Neural cell (in vitro differentiated cells): ENCODE results near the gene AKAP9. TPM values are rescaled to one million over a fixed set of nuclear protein-coding genes. Genes with fewer than 3 reads are reported as not detected.

Source experiments
- H2AFZ ChIP-seq: fragments of 200-600, 300-800 bp; sonication (generic), shearing (Covaris generic); 2 replicates; pipeline ENCODE4 v1.6.0; 2014; ENCODE audit warnings: low read depth, mild to moderate bottlenecking, antibody characterized with exemption, low read length, moderate library complexity
- H3F3A ChIP-seq: fragments of 200-600 bp; shearing (Covaris generic); 2 replicates; pipeline ENCODE4 v1.6.1; 2016; ENCODE audit warnings: mild to moderate bottlenecking, moderate library complexity, mixed read lengths, antibody characterized with exemption, low read length; ENCODE audit not compliant: insufficient read depth, poor library complexity, severe bottlenecking
- H3K27ac ChIP-seq: fragments of 200-600, 300-800 bp; sonication (generic), shearing (Covaris generic); 2 replicates; pipeline ENCODE4 v1.5.1; 2014; ENCODE audit warnings: mild to moderate bottlenecking, low read length, moderate library complexity
- H3K27me3 ChIP-seq: fragments of 300-800, 200-600 bp; sonication (generic), shearing (Covaris generic); 2 replicates; pipeline ENCODE4 v1.6.0; 2014; ENCODE audit warnings: mild to moderate bottlenecking, low read depth, low read length, moderate library complexity; ENCODE audit not compliant: insufficient read depth
- H3K36me3 ChIP-seq: fragments of 300-800, 200-600 bp; sonication (generic), shearing (Covaris generic); 2 replicates; pipeline ENCODE4 v1.5.1; 2014; ENCODE audit warnings: mild to moderate bottlenecking, antibody characterized with exemption, low read length, moderate library complexity; ENCODE audit not compliant: insufficient read depth
- H3K4me2 ChIP-seq: fragments of 300-800, 200-600 bp; sonication (generic), shearing (Covaris generic); 2 replicates; pipeline ENCODE4 v1.6.0; 2014; ENCODE audit warnings: mild to moderate bottlenecking, low read length
- H3K4me3 ChIP-seq: fragments of 300-800, 200-600 bp; sonication (generic), shearing (Covaris generic); 2 replicates; pipeline ENCODE4 v1.5.1; 2014; ENCODE audit warnings: mild to moderate bottlenecking, low read length, moderate library complexity
- H3K79me2 ChIP-seq: fragments of 200-600 bp; shearing (Covaris generic); replicated peaks from 2 replicates; pipeline ENCODE4 v1.6.0; 2014; ENCODE audit warnings: mild to moderate bottlenecking, low read length, moderate library complexity; ENCODE audit not compliant: insufficient read depth
- H3K9ac ChIP-seq: fragments of 300-800, 200-600 bp; sonication (generic), shearing (Covaris generic); 2 replicates; pipeline ENCODE4 v1.6.1; 2016; ENCODE audit warnings: mild to moderate bottlenecking, low read length, mixed read lengths
- H3K9me2 ChIP-seq: fragments of 200-600 bp; shearing (Covaris generic); 2 replicates; pipeline ENCODE4 v1.6.1; 2016; ENCODE audit warnings: mild to moderate bottlenecking, low read length, mixed read lengths; ENCODE audit not compliant: insufficient read depth
- H3K9me3 ChIP-seq: fragments of 200-600, 300-800 bp; sonication (generic), shearing (Covaris generic); 2 replicates; pipeline ENCODE4 v1.6.1; 2016; ENCODE audit warnings: mild to moderate bottlenecking, mixed run types, low read length, moderate library complexity, mixed read lengths
- H4K20me1 ChIP-seq: fragments of 200-600 bp; shearing (Covaris generic); 2 replicates; pipeline ENCODE4 v1.6.1; 2016; ENCODE audit warnings: mild to moderate bottlenecking, mixed run types; ENCODE audit not compliant: insufficient read depth
- CTCF ChIP-seq: fragments of 450-650 bp; IDR thresholded peaks from 2 replicates; pipeline ENCODE4 v1.5.1; 2014; ENCODE audit warnings: antibody characterized with exemption, mild to moderate bottlenecking, moderate library complexity; ENCODE audit not compliant: poor library complexity, severe bottlenecking
- EP300 ChIP-seq: fragments of 450-650 bp; conservative IDR thresholded peaks from 2 replicates; pipeline ENCODE4 v1.6.1; 2014; ENCODE audit warnings: antibody characterized with exemption, mild to moderate bottlenecking, moderate library complexity; ENCODE audit not compliant: poor library complexity, severe bottlenecking
- EZH2 ChIP-seq: fragments of 200-600, 300-800 bp; shearing (Covaris generic), sonication (generic); IDR thresholded peaks from 2 replicates; pipeline ENCODE4 v1.6.1; 2014; ENCODE audit warnings: antibody characterized with exemption, low read length, borderline replicate concordance, mild to moderate bottlenecking; ENCODE audit not compliant: insufficient read depth, poor library complexity, severe bottlenecking
- MXI1 ChIP-seq: fragments of 450-650 bp; conservative IDR thresholded peaks from 2 replicates; pipeline ENCODE4 v1.6.1; 2014; ENCODE audit warnings: antibody characterized with exemption, mild to moderate bottlenecking; ENCODE audit not compliant: poor library complexity, severe bottlenecking
- POLR2AphosphoS5 ChIP-seq: IDR thresholded peaks from 2 replicates; pipeline ENCODE4 v1.6.1; 2012
- RAD21 ChIP-seq: fragments of 450-650 bp; conservative IDR thresholded peaks from 2 replicates; pipeline ENCODE4 v1.6.1; 2014; ENCODE audit warnings: antibody characterized with exemption, mild to moderate bottlenecking, moderate library complexity
- REST ChIP-seq: IDR thresholded peaks from 2 replicates; pipeline ENCODE4 v1.6.1; 2012; ENCODE audit warnings: borderline replicate concordance
- SMC3 ChIP-seq: fragments of 450-650 bp; conservative IDR thresholded peaks from 2 replicates; pipeline ENCODE4 v1.6.1; 2014; ENCODE audit warnings: antibody characterized with exemption, mild to moderate bottlenecking, moderate library complexity; ENCODE audit not compliant: poor library complexity
- TAF1 ChIP-seq: IDR thresholded peaks from 2 replicates; pipeline ENCODE4 v1.6.1; 2012; ENCODE audit warnings: low read depth
- polyA minus RNA-seq: library from RNA; depleted of rRNA, polyadenylated mRNA; stranded (reverse); fragments of >200 nt; gene quantifications from 2 replicates; pipeline ENCODE4 v1.2.3, GENCODE V29; 2014
- polyA plus RNA-seq: library from polyadenylated mRNA; depleted of rRNA; stranded (reverse); fragments of >200 nt; gene quantifications from 2 replicates; pipeline ENCODE4 v1.2.3, GENCODE V29; 2014

Gene AKAP9
- 120 and 124 TPM in 2 replicates for polyA plus RNA-seq
- 507 and 613 TPM in 2 replicates for polyA minus RNA-seq

GRCh38 chr7:91940572-91941341 lies at the start of gene AKAP9:
TSS of gene AKAP9 (plus strand) at chr7:91940862. CDS start at chr7:91941100, 238 bp downstream.
- Histone ChIP-seq H3K9me3 (no peaks in the 10 kb centered on the region), H4K20me1 (no peaks in the 10 kb centered on the region), H3K4me2 (peak within 1 kb of the TSS; percentile 88), H3K9me2 (no peaks in the 10 kb centered on the region), H3K27me3 (no peaks in the 10 kb centered on the region), H3K79me2 (peaks cover 42% of the 10 kb centered on the region), H3K4me3 (peak within 1 kb of the TSS; percentile 97), H3F3A (no peaks in the 10 kb centered on the region), H2AFZ (peak within 1 kb of the TSS; percentile 93), H3K9ac (peak within 1 kb of the TSS; percentile 98), H3K27ac (peak within 1 kb of the TSS; percentile 98), H3K36me3 (no peaks in the 10 kb centered on the region)
- TF ChIP-seq MXI1 (peak; percentile 70), EP300 (peak; percentile 47), POLR2AphosphoS5 (peak; percentile 87), CTCF (no peak), EZH2 (no peak), SMC3 (no peak), REST (peak; percentile 84), RAD21 (no peak), TAF1 (peak; percentile 96)

GRCh38 chr7:91892099-91892705 lies 48.5 kb upstream of the AKAP9 start:
- no peaks in the 10 kb centered on the region for H3K36me3 ChIP-seq
- no peaks in the 10 kb centered on the region for H3K9me2 ChIP-seq
- H3K9me3 ChIP-seq: no peaks in the 10 kb centered on the region
- no peaks in the 10 kb centered on the region for H3K27me3 ChIP-seq
- no peak overlapping the region for H3K4me3 ChIP-seq
- no peak overlapping the region for H2AFZ ChIP-seq
- H3K79me2 ChIP-seq: no peaks in the 10 kb centered on the region
- no peak overlapping the region for H3K9ac ChIP-seq
- no peaks in the 10 kb centered on the region for H3F3A ChIP-seq
- no peak overlapping the region for H3K27ac ChIP-seq
- TF ChIP-seq CTCF (no peak), MXI1 (no peak), REST (no peak), SMC3 (no peak), EZH2 (no peak), RAD21 (no peak), EP300 (no peak), TAF1 (no peak), POLR2AphosphoS5 (no peak)
- H4K20me1 ChIP-seq: no peaks in the 10 kb centered on the region
- H3K4me2 ChIP-seq: no peak overlapping the region
